ENCODE data around the gene ADAD2.

ADAD2 gene

GRCh38 chr16:84190731-84191388, at the start of gene ADAD2:
ADAD2 (plus strand) TSS chr16:84191157; CDS start chr16:84191231, 74 bp downstream.
- no peak for DNase-seq (ENCODE audit: low read depth in 3 of 3)

- DNase-seq (ENCODE audit: low read depth in 3 of 3) = no peak
These were observed 47.9 kb upstream of the ADAD2 start for GRCh38 chr16:84143081-84143480.

- DNase-seq (ENCODE audit: low read depth in 3 of 3) = peak in 1 of 3 donors; percentile 27
These were observed 47.2 kb upstream of the ADAD2 start for GRCh38 chr16:84143784-84144199.

- DNase-seq (ENCODE audit: low read depth in 3 of 3) = peak in 1 of 3 donors; percentile 40
These were observed 46.6 kb upstream of the ADAD2 start for GRCh38 chr16:84144209-84144858.

- DNase-seq (ENCODE audit: low read depth in 3 of 3) = peak; percentile 88 to 93 (median 88)
These were observed 45.9 kb upstream of the ADAD2 start, which contains the start of the genes DNAAF1 and HSDL1 for GRCh38 chr16:84144859-84145639. DNAAF1 (plus strand) TSS chr16:84145308; CDS start chr16:84145441, 133 bp downstream. HSDL1 (minus strand) TSS chr16:84145177; CDS start chr16:84131321, 13,856 bp downstream.

GRCh38 chr16:84150926-84151325, 40.0 kb upstream of the ADAD2 start:
- DNase-seq (ENCODE audit: low read depth in 3 of 3) = no peak

- no peak for DNase-seq (ENCODE audit: low read depth in 3 of 3)
These were observed 37.2 kb upstream of the ADAD2 start for GRCh38 chr16:84153660-84154214.

GRCh38 chr16:84155226-84155625, 35.7 kb upstream of the ADAD2 start:
- no peak for DNase-seq (ENCODE audit: low read depth in 3 of 3)

- no peak for DNase-seq (ENCODE audit: low read depth in 3 of 3)
These were observed 35.2 kb upstream of the ADAD2 start for GRCh38 chr16:84155771-84156170.

- no peak for DNase-seq (ENCODE audit: low read depth in 3 of 3)
These were observed 34.6 kb upstream of the ADAD2 start for GRCh38 chr16:84156342-84156784.

GRCh38 chr16:84159007-84159406, 31.9 kb upstream of the ADAD2 start:
- DNase-seq (ENCODE audit: low read depth in 3 of 3) = no peak

GRCh38 chr16:84159800-84160199, 31.2 kb upstream of the ADAD2 start:
- no peak for DNase-seq (ENCODE audit: low read depth in 3 of 3)

- DNase-seq (ENCODE audit: low read depth in 3 of 3) = no peak
These were observed 29.9 kb upstream of the ADAD2 start for GRCh38 chr16:84161037-84161436.

- DNase-seq (ENCODE audit: low read depth in 3 of 3) = no peak
These were observed 29.2 kb upstream of the ADAD2 start for GRCh38 chr16:84161801-84162200.

GRCh38 chr16:84165746-84166145, 25.2 kb upstream of the ADAD2 start:
- DNase-seq (ENCODE audit: low read depth in 3 of 3) = no peak

GRCh38 chr16:84166796-84167695, 23.9 kb upstream of the ADAD2 start:
- DNase-seq (ENCODE audit: low read depth in 3 of 3) = peak in 1 of 3 donors; percentile 21

- DNase-seq (ENCODE audit: low read depth in 3 of 3) = no peak
These were observed 21.1 kb upstream of the ADAD2 start for GRCh38 chr16:84169765-84170310.

GRCh38 chr16:84174396-84174795, 16.6 kb upstream of the ADAD2 start:
- no peak for DNase-seq (ENCODE audit: low read depth in 3 of 3)

GRCh38 chr16:84175350-84176081, 15.4 kb upstream of the ADAD2 start:
- DNase-seq (ENCODE audit: low read depth in 3 of 3) = peak; percentile 29 to 46 (median 43)
